ENCODE results near the gene FAXC. TPM values are rescaled to one million over a fixed set of nuclear protein-coding genes. Genes with fewer than 3 reads are reported as not detected.

Gene FAXC
- total and polyA plus RNA-seq, 2 of the 8 experiments (the other 6 are each of a cell fraction or from before 2014, with no cell fraction given) = 23.2 to 29.8 TPM

- H3K4me3 ChIP-seq (ENCODE audit: extremely low read depth in 1 of 4, insufficient read depth in 2 of 4, low read depth in 3 of 4, low read length in 4 of 4) = no peak overlapping the region
- no peak overlapping the region for H4K91ac ChIP-seq (replicated peaks; ENCODE audit: insufficient read length, low read length)
- peak; percentile 44 to 51 for TF ChIP-seq RAD21 (IDR thresholded peaks at IDR 0.05 in 1 of 2, conservative IDR thresholded peaks at IDR 0.05 in 1 of 2; ENCODE audit: low read depth in 2 of 2, low read length in 2 of 2)
- no peak for TF ChIP-seq EGR1 (IDR thresholded peaks at IDR 0.05; ENCODE audit: borderline replicate concordance, low read depth, low read length)
- peak in 1 of 3 experiments; percentile 45; a peak in 2 of 4 replicates for TF ChIP-seq CTCF (IDR thresholded peaks at IDR 0.05; ENCODE audit: control extremely low read depth in 1 of 3, insufficient read depth in 1 of 3, low read depth in 1 of 3, low read length in 3 of 3)
- peaks cover 0 to 2% (median 0%) of the 10 kb centered on the region in 4 experiments; a peak in 1 of 7 replicates for H3K4me1 ChIP-seq (replicated peaks in 1 of 4; ENCODE audit: control insufficient read depth in 3 of 4, insufficient read depth in 4 of 4, low read length in 3 of 4)
- no peak overlapping the region for H3K4ac ChIP-seq (replicated peaks; ENCODE audit: insufficient read length, low read depth, low read length)
- H4K20me1 ChIP-seq (replicated peaks in 1 of 2; ENCODE audit: control insufficient read depth in 1 of 2, insufficient read depth in 2 of 2, low read length in 2 of 2) = peaks cover 0 to 3% of the 10 kb centered on the region in 2 experiments
- no peaks in the 10 kb centered on the region for H3K27me3 ChIP-seq (replicated peaks in 1 of 4; ENCODE audit: control insufficient read depth in 3 of 4, extremely low read depth in 1 of 4, insufficient read depth in 3 of 4, low read length in 3 of 4)
- CTCF ChIA-PET (ENCODE audit: partially characterized antibody) = interaction anchor here (0.5 to 2.7 kb wide), 12 partner anchors 10 to 1611 kb away, joined by 3 to 11 read pairs (median 4); no protein-coding TSS in a partner anchor
- H3K14ac ChIP-seq (ENCODE audit: insufficient read length) = no peak overlapping the region
- no peak overlapping the region for H2AFZ ChIP-seq (ENCODE audit: low read length)
- no peak overlapping the region for H3K9ac ChIP-seq (replicated peaks in 1 of 4; ENCODE audit: extremely low read depth in 1 of 4, low read depth in 3 of 4, low read length in 3 of 4)
- no peak overlapping the region for H3K27ac ChIP-seq (ENCODE audit: low read depth, low read length)
- H2BK15ac ChIP-seq (ENCODE audit: low read length) = no peak overlapping the region
- H2BK5ac ChIP-seq (ENCODE audit: low read depth, low read length) = no peak overlapping the region
- H3K23ac ChIP-seq (ENCODE audit: insufficient read length) = no peak overlapping the region
- no peak for FAIRE-seq
- no peaks in the 10 kb centered on the region for H3K79me2 ChIP-seq (ENCODE audit: control insufficient read depth in 1 of 2, insufficient read depth in 2 of 2, low read length in 2 of 2)
- POLR2A ChIA-PET (ENCODE audit: partially characterized antibody) = interaction anchor here (1.0 kb wide), 1 partner anchor 286 kb away, joined by 3 read pairs; no protein-coding TSS in a partner anchor
- DNase-seq (ENCODE audit: low read depth in 1 of 2, low spot score in 2 of 2) = no peak
- no peak overlapping the region for H4K5ac ChIP-seq (ENCODE audit: insufficient read length, low read depth, low read length)
- no peaks in the 10 kb centered on the region for H3K79me1 ChIP-seq (ENCODE audit: low read depth, low read length)
- H2BK20ac ChIP-seq (ENCODE audit: low read length) = no peak overlapping the region
- no peak overlapping the region for H3K56ac ChIP-seq (replicated peaks; ENCODE audit: insufficient read length, low read depth, low read length)
- no peak overlapping the region for H3K4me2 ChIP-seq (ENCODE audit: insufficient read depth in 1 of 2, low read depth in 2 of 2, low read length in 2 of 2)
- H3K23me2 ChIP-seq (ENCODE audit: low read depth, low read length) = no peaks in the 10 kb centered on the region
- no peak overlapping the region for H4K8ac ChIP-seq (ENCODE audit: extremely low read depth, insufficient read depth, low read length)
- no peaks in the 10 kb centered on the region for H3K9me3 ChIP-seq (ENCODE audit: insufficient read depth in 2 of 2, low read depth in 1 of 2, low read length in 1 of 2)
- H2BK12ac ChIP-seq (ENCODE audit: low read depth, low read length) = no peak overlapping the region
- no peak overlapping the region for H2BK120ac ChIP-seq (replicated peaks; ENCODE audit: low read depth, low read length)
- 83% methylated on average over 4 of the region's 4 CpGs; no CpG with 5 or more reads in 1 of the 2 experiments for WGBS, 2 experiments (ENCODE audit: extremely low coverage in 1 of 2, insufficient coverage in 1 of 2, insufficient read length in 1 of 2, insufficient replicate concordance in 2 of 2, low coverage in 1 of 2, low lambda C conversion rate in 2 of 2, missing lambda C conversion rate in 1 of 2)
- peaks cover 0 to 6% (median 1%) of the 10 kb centered on the region in 4 experiments; a peak in 2 of 8 replicates for H3K36me3 ChIP-seq (ENCODE audit: control insufficient read depth in 2 of 4, insufficient read depth in 4 of 4, low read length in 3 of 4)
- H3K18ac ChIP-seq (ENCODE audit: extremely low read depth, low read length) = no peak overlapping the region
- no peak overlapping the region for H2AK5ac ChIP-seq (ENCODE audit: low read depth, low read length)
Measured at GRCh38 chr6:99282479-99283062, 66.9 kb downstream of the FAXC start.
